Activated CD4-positive, alpha-beta T cell treated with anti-CD3 and anti-CD28 coated beads, Interleukin-2, amount 50 U/mL, for 4 hours (primary cell): ENCODE data around the gene ERCC8.
"Not testable (repeated sequence)": the region's sequence is repeated elsewhere in the genome, so short reads cannot be mapped to it uniquely, and the experiment has no call there.

Experiments
- DNase-seq, 2 experiments: peaks; one replicate each; pipeline ENCODE4 v3.0.0-alpha.2; 2020

Gene ERCC8

GRCh38 chr5:60916646-60917045 is 28.2 kb downstream of the ERCC8 start:
- DNase-seq: no peak

- DNase-seq: no peak
These were observed 41.5 kb downstream of the ERCC8 start for GRCh38 chr5:60903356-60903755.

GRCh38 chr5:60896991-60897390 is 47.9 kb downstream of the ERCC8 start:
- DNase-seq: no peak

GRCh38 chr5:60893521-60893920 is 51.3 kb downstream of the ERCC8 start:
- no peak for DNase-seq

DNA sequence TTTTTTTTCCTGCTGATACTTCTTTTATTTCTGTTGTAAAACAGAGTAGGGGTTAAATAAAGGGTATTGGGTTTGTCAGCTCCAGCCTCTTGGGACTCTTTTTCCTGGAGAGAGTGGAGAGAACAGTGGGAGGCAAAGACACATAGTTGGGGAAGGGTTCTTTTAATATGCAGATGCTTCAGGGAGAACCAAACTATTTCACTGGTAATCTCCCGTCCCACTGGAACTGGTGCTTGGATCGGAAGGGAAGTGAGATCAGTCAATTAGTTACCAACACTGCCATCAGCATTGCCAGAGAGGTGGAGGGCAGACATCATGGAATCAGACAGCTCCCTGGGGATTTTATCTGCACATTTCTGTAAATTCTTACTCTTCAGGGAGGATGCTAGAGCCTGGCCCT is 53.2 kb downstream of the ERCC8 start:
- DNase-seq: no peak

GRCh38 chr5:60888359-60889061 is 56.4 kb downstream of the ERCC8 start:
- DNase-seq: no peak

- DNase-seq: no peak
These were observed 57.1 kb downstream of the ERCC8 start for GRCh38 chr5:60887746-60888145.

- DNase-seq: no peak
These were observed 57.8 kb downstream of the ERCC8 start for GRCh38 chr5:60887096-60887495.

GRCh38 chr5:60886158-60886557 is 58.7 kb downstream of the ERCC8 start:
- DNase-seq: no peak

DNA sequence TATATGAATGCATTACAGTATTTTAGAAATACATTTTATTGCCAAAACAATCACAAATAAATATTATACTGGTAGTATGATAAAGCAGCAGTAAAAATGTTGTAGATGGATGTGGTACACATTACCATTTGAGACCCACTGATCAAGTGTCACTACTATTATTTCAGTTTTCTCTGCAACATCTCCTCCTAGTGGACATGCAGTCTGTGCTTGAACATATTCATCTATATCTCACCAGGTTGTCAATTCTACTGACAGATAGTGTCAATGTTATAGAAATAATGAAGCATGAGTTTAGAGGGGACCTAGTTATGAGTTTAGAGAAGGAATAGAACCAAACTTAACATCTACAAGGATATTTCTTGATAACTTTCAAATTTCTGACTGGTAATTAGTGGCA is 61.6 kb downstream of the ERCC8 start:
- no peak for DNase-seq

GRCh38 chr5:60872892-60873291 is 72.0 kb downstream of the ERCC8 start:
- DNase-seq: no peak

GRCh38 chr5:60870857-60871256 is 74.0 kb downstream of the ERCC8 start:
- DNase-seq: no peak

DNA sequence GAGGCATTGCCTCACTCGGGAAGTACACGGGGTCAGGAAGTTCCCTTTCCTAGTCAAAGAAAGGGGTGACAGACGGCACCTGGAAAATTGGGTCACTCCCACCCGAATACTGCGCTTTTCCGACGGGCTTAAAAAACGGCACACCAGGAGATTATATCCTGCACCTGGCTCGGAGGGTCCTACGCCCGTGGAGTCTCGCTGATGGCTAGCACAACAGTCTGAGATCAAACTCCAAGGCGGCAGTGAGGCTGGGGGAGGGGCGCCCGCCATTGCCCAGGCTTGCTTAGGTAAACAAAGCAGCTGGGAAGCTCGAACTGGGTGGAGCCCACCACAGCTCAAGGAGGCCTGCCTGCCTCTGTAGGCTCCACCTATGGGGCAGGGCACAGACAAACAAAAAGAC is 84.3 kb downstream of the ERCC8 start:
- DNase-seq: not testable (repeated sequence)

DNA sequence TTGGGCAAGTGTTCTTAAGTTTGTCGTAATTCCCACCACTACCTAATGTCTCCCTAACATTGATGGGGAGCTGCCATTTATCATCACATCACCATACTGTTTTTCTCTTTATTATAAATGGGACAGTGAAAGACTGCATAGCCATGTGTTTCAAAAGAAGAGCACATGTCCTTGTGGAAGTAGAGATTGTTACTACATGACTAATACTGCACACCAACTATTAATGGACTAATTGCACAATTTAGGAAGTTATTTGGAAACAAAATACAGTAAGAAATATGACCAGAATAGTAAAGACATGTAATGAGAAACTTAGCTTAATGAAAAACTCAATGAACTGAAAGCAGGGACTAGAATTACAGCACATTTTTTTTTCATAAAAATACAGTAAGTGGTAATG is 88.8 kb downstream of the ERCC8 start:
- no peak for DNase-seq

GRCh38 chr5:60852940-60853339 is 91.9 kb downstream of the ERCC8 start:
- no peak for DNase-seq

GRCh38 chr5:60852317-60852716 is 92.6 kb downstream of the ERCC8 start:
- no peak for DNase-seq

GRCh38 chr5:60851626-60852025 is 93.2 kb downstream of the ERCC8 start:
- no peak for DNase-seq

DNA sequence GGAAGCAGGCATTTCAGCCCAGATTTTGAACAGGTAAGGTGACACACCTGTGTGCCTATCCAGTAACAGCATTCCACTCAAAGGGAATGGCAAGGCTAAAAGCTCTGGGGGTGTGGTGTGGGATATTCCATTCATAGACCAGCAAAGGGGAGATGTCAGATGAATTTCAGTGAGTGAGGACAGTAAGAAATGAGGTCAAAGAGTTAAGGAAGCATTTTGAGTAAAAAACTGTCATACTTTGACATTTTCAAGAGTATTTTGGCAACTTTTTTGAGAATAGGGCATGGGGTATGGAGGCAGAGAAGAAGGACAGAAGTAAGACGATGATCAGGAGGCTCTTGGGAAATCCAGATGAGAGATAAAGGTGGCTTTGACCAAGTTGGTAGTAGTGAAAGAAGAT is 98.6 kb downstream of the ERCC8 start:
- no peak for DNase-seq

DNA sequence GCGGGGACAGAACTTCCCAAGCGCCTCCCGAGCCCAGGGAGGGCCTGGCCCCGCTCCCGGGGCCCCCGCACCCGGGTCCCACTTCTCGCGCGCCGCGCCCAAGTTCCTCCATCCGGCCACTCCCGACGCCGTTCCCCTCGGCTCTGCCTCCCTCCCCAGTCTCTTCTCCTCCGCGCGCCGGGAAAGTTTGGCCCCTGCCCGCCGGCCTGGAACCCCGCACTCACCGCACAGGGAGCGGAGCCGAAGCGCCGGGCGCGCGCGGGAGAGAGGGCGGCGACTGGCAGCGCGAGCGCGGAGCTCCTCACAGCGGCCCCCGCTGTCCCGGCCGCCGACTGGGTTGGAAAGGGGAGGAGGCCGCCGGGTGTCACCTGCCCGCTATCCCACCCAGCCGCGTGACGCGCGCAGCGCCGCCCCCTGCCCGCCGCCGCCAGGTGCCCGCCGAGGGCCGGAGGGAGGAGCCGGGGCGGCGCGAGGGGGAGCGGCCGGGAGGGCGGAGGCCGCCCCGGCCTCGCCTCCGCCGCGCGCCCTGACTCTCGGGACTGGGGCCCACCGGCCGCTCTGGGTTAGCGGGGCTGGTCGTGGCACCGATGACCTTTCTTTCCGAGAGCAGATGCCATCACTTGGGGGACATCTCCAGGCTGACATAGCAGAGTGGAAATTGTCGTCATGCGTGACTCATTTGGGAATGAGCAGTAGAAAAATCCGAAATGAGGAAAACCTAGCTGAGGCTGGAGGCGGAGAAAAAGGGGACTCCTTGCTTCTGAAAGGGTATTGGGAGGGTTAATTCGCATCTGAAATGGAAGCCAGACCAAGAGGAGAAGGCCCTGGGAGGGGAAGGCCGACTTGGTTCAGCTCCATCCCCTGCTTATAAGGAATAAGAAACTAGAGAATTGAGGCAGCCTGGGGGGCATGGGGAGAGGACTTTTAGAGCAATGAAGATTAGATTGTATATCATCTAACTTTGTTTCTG is 100.6 kb downstream of the ERCC8 start, which contains the start of gene ELOVL7:
Gene ELOVL7 (minus strand): TSS at position 334 of the 970 bp plus-strand sequence. CDS start 56,872 bp downstream, outside the sequence.
- DNase-seq: peak; percentile 2 to 15

DNA sequence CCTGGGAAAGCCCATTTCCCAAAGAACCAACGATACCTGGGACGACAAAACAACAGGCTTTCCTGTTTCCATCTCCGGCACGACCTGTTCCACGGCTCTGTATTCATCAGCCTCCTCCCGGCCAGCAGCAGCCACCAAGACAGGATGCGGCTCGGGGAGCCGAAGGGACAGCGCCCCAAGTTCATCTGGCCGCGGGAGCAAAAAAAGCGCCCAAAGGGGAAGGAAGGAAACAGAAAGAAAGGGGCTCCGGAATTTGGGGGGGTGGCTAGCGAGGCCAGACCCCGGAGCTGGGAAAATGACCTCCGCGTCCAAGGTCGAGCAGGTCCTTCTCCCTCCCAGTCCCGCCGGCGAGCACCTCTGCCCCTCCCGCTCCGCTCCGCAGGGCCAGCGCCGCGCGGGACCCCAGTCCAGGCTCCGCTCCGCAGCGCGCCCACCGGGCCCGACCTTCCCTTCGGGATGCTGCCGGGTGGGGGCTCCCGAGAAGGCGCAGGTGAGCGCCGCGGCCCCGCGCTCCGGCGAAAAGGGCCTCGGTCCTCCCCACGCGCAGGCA is 101.4 kb downstream of the ERCC8 start:
- no peak for DNase-seq

DNA sequence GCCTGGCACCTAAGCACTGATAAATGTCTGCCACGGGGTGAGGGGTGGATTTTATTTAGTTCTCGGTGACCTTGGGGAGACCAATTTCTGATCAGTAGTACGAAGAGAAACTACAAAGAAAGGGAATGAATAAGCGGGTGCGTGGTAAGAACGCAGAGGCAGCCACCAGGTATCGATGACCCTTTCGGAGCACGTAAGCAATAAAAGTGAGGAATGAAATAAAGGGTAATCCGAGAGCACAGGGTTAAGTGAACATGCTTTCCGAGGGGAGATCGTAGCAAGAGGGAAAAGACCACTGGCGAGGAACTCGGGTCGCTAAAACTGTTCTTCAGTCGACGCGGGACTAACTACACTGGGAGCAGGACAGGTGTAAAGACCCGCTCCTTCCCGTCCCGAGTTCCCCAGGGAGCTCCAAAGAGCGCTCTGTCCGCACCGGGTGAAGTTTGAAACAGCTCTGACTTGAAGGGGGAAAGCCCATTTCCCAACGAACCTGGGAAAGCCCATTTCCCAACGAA is 101.9 kb downstream of the ERCC8 start:
- no peak for DNase-seq

- DNase-seq: no peak
These were observed 103.5 kb downstream of the ERCC8 start for GRCh38 chr5:60841361-60841760.

- DNase-seq: no peak
These were observed 108.7 kb downstream of the ERCC8 start for GRCh38 chr5:60836131-60836530.
